Measurements from ENCODE around the gene SLC24A3. TPM values are rescaled to one million over a fixed set of nuclear protein-coding genes. Genes with fewer than 3 reads are reported as not detected.

Gene SLC24A3
- total RNA-seq, 3 donors from 2014 or later = 4.9 to 12.3 (median 5.9) TPM

- DNase-seq (ENCODE audit: low spot score in 2 of 2) = no peak
- H3K27me3 ChIP-seq = no peaks in the 10 kb centered on the region
- no peak overlapping the region for H3K4me3 ChIP-seq
- H3K9me3 ChIP-seq = no peaks in the 10 kb centered on the region
- H3K36me3 ChIP-seq = no peaks in the 10 kb centered on the region
- intact Hi-C loops (cut with DNase I; ENCODE audit: low total_unique reads) = no loop called here
- TF ChIP-seq POLR2AphosphoS5 (IDR thresholded peaks at IDR 0.05) (no peak), POLR2A (IDR thresholded peaks at IDR 0.05) (no peak)
- TF ChIP-seq, protein P1, sequence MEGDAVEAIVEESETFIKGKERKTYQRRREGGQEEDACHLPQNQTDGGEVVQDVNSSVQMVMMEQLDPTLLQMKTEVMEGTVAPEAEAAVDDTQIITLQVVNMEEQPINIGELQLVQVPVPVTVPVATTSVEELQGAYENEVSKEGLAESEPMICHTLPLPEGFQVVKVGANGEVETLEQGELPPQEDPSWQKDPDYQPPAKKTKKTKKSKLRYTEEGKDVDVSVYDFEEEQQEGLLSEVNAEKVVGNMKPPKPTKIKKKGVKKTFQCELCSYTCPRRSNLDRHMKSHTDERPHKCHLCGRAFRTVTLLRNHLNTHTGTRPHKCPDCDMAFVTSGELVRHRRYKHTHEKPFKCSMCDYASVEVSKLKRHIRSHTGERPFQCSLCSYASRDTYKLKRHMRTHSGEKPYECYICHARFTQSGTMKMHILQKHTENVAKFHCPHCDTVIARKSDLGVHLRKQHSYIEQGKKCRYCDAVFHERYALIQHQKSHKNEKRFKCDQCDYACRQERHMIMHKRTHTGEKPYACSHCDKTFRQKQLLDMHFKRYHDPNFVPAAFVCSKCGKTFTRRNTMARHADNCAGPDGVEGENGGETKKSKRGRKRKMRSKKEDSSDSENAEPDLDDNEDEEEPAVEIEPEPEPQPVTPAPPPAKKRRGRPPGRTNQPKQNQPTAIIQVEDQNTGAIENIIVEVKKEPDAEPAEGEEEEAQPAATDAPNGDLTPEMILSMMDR (IDR thresholded peaks at IDR 0.05) = no peak
- H3K27ac ChIP-seq = no peak overlapping the region
- H3K4me1 ChIP-seq = no peaks in the 10 kb centered on the region
Measured at GRCh38 chr20:19415786-19416185, 203.3 kb downstream of the SLC24A3 start.

GRCh38 chr20:19416627-19417026, 204.2 kb downstream of the SLC24A3 start:
- Histone ChIP-seq H3K27ac (no peak overlapping the region), H3K4me3 (no peak overlapping the region), H3K36me3 (no peaks in the 10 kb centered on the region), H3K27me3 (no peaks in the 10 kb centered on the region), H3K4me1 (no peaks in the 10 kb centered on the region), H3K9me3 (no peaks in the 10 kb centered on the region)
- TF ChIP-seq, protein P1 (IDR thresholded peaks at IDR 0.05) = no peak
- TF ChIP-seq POLR2AphosphoS5 (IDR thresholded peaks at IDR 0.05) = no peak
- TF ChIP-seq POLR2A (IDR thresholded peaks at IDR 0.05) = no peak
- intact Hi-C loops (cut with DNase I; ENCODE audit: low total_unique reads) = no loop called here
- no peak for DNase-seq (ENCODE audit: low spot score in 2 of 2)

DNA sequence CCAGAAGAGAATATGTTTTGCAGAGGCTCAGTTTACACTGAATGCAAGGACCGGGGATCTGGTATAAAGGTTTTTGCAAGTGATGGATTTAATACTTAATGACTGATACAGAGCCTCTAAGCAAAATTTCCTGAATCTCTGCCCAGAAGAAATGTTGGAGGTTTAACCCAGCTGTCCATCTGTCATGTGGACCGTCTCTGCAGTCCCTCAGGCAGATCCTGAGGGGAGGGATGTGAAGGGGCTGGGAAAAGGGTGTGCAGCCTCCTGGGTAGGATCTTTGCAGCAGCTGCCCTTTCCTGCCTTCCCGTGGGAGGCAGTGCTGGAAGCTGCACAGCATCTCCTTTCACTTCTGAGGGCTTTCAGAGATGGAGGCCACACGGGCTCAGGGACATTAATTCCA, 207.0 kb downstream of the SLC24A3 start:
- H3K4me1 ChIP-seq = no peaks in the 10 kb centered on the region
- TF ChIP-seq POLR2A (IDR thresholded peaks at IDR 0.05) (no peak), POLR2AphosphoS5 (IDR thresholded peaks at IDR 0.05) (no peak)
- TF ChIP-seq, protein P1 (IDR thresholded peaks at IDR 0.05) = no peak
- intact Hi-C loops (cut with DNase I; ENCODE audit: low total_unique reads) = no loop called here
- H3K9me3 ChIP-seq = peaks cover 0 to 2% of the 10 kb centered on the region in 2 donors
- H3K4me3 ChIP-seq = no peak overlapping the region
- H3K36me3 ChIP-seq = no peaks in the 10 kb centered on the region
- no peaks in the 10 kb centered on the region for H3K27me3 ChIP-seq
- no peak overlapping the region for H3K27ac ChIP-seq
- DNase-seq (ENCODE audit: low spot score in 2 of 2) = no peak

GRCh38 chr20:19423097-19423899, 210.9 kb downstream of the SLC24A3 start:
- Histone ChIP-seq H3K27me3 (no peaks in the 10 kb centered on the region), H3K9me3 (peaks cover 0 to 2% of the 10 kb centered on the region in 2 donors), H3K27ac (no peak overlapping the region), H3K4me1 (no peaks in the 10 kb centered on the region), H3K4me3 (no peak overlapping the region), H3K36me3 (no peaks in the 10 kb centered on the region)
- DNase-seq (ENCODE audit: low spot score in 2 of 2) = no peak
- intact Hi-C loops (cut with DNase I; ENCODE audit: low total_unique reads) = no loop called here
- TF ChIP-seq, protein P1 (IDR thresholded peaks at IDR 0.05) = no peak
- TF ChIP-seq POLR2AphosphoS5 (IDR thresholded peaks at IDR 0.05) (no peak), POLR2A (IDR thresholded peaks at IDR 0.05) (no peak)

DNA sequence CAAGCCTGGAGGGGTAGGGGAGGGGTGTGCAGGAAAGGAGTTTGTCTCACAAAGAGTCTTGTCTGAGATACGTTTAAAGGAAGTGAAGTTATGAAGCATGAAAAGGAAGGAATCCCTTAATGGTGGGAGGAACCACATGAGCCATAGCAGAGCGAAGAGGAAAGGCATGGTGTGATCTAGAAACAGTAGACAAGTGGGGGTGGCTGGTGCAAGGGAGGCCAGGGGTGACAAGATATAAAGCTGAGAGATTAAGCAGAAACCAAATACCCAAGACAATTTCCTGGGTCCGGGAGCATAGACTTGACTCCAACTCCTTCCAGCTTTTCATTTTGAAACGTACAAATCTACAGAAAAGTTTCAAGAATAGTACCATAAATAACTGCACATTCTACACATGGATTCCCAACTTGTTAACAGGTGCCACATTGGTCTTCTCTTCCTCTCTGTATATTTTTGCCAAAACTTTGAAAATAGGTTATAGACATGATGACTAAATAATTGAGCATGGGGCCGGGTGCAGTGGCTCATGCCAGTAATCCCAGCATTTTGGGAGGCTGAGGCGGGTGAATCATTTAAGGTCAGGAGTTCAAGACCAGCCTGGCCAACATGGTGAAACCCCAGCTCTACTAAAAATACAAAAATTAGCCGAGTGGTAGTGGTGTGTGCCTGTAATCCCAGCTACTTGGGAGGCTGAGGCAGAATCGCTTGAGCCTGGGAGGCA, 211.6 kb downstream of the SLC24A3 start:
- no peaks in the 10 kb centered on the region for H3K36me3 ChIP-seq
- H3K27ac ChIP-seq = no peak overlapping the region
- TF ChIP-seq, protein P1 (IDR thresholded peaks at IDR 0.05) = no peak
- TF ChIP-seq POLR2AphosphoS5 (IDR thresholded peaks at IDR 0.05) (no peak), POLR2A (IDR thresholded peaks at IDR 0.05) (no peak)
- H3K4me3 ChIP-seq = no peak overlapping the region
- intact Hi-C loops (cut with DNase I; ENCODE audit: low total_unique reads) = no loop called here
- H3K4me1 ChIP-seq = no peaks in the 10 kb centered on the region
- peaks cover 0 to 2% of the 10 kb centered on the region in 2 donors for H3K9me3 ChIP-seq
- no peaks in the 10 kb centered on the region for H3K27me3 ChIP-seq
- no peak for DNase-seq (ENCODE audit: low spot score in 2 of 2)

Data from breast epithelium (tissue), 4 donors.